GM12878 (cell line): ENCODE measurements around the gene CEP128.

Experiments used
- EZH2 ChIP-seq: IDR thresholded peaks from 2 replicates; pipeline ENCODE4 v1.6.1; 2012; ENCODE audit warnings: low read depth, mild to moderate bottlenecking, control low read depth, inconsistent platforms, low read length, borderline replicate concordance; ENCODE audit not compliant: control insufficient read depth
- GABPA ChIP-seq: IDR thresholded peaks from 2 replicates; pipeline ENCODE4 v1.6.1; 2014; ENCODE audit warnings: antibody characterized with exemption, low read depth, mild to moderate bottlenecking, inconsistent platforms
- RAD51 ChIP-seq: fragments of 450-650 bp; IDR thresholded peaks from 2 replicates; pipeline ENCODE4 v1.6.1; 2016; ENCODE audit warnings: moderate library complexity, mild to moderate bottlenecking, inconsistent platforms
- REST ChIP-seq: IDR thresholded peaks from 2 replicates; pipeline ENCODE4 v1.6.1; 2012; ENCODE audit warnings: mild to moderate bottlenecking, low read depth, low read length
- SMARCA5 ChIP-seq: fragments of 450-650 bp; IDR thresholded peaks from 2 replicates; pipeline ENCODE4 v1.6.1; 2017; ENCODE audit warnings: mild to moderate bottlenecking
- SPI1 ChIP-seq: IDR thresholded peaks from 2 replicates; pipeline ENCODE4 v1.6.1; 2011; ENCODE audit warnings: low read depth, mild to moderate bottlenecking, low read length, moderate library complexity, borderline replicate concordance; ENCODE audit not compliant: insufficient read depth
- TCF7 ChIP-seq: IDR thresholded peaks from 2 replicates; pipeline ENCODE4 v1.6.1; 2014; ENCODE audit warnings: antibody characterized with exemption, borderline replicate concordance
- ZNF207 ChIP-seq: fragments of 450-650 bp; IDR thresholded peaks from 2 replicates; pipeline ENCODE4 v1.6.1; 2014; ENCODE audit warnings: antibody characterized with exemption, mild to moderate bottlenecking, borderline replicate concordance
- TF ChIP-seq, protein P1 (sequence below), 3 experiments: IDR thresholded peaks in 2 of 3; conservative IDR thresholded peaks in 1 of 3; 2 replicates each; pipeline ENCODE4 v1.5.1; 2011; ENCODE audit warnings: low read depth in 3 of 3, low read length in 3 of 3, mild to moderate bottlenecking in 3 of 3, control low read depth in 2 of 3, moderate library complexity in 2 of 3, inconsistent platforms in 1 of 3, mixed read lengths in 1 of 3; ENCODE audit not compliant: control insufficient read depth in 2 of 3, insufficient read depth in 1 of 3; ENCODE audit errors: extremely low read depth in 1 of 3

GRCh38 chr14:80847070-80847469 lies 94.5 kb downstream of the CEP128 start:
- TF ChIP-seq EZH2: no peak
- no peak for TF ChIP-seq TCF7
- no peak for TF ChIP-seq ZNF207
- TF ChIP-seq, protein P1, sequence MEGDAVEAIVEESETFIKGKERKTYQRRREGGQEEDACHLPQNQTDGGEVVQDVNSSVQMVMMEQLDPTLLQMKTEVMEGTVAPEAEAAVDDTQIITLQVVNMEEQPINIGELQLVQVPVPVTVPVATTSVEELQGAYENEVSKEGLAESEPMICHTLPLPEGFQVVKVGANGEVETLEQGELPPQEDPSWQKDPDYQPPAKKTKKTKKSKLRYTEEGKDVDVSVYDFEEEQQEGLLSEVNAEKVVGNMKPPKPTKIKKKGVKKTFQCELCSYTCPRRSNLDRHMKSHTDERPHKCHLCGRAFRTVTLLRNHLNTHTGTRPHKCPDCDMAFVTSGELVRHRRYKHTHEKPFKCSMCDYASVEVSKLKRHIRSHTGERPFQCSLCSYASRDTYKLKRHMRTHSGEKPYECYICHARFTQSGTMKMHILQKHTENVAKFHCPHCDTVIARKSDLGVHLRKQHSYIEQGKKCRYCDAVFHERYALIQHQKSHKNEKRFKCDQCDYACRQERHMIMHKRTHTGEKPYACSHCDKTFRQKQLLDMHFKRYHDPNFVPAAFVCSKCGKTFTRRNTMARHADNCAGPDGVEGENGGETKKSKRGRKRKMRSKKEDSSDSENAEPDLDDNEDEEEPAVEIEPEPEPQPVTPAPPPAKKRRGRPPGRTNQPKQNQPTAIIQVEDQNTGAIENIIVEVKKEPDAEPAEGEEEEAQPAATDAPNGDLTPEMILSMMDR (IDR thresholded peaks at IDR 0.05 in 2 of 3, conservative IDR thresholded peaks at IDR 0.05 in 1 of 3; ENCODE audit: control insufficient read depth in 2 of 3, extremely low read depth in 1 of 3, insufficient read depth in 1 of 3, low read depth in 3 of 3, low read length in 3 of 3): no peak
- TF ChIP-seq SPI1: no peak
- no peak for TF ChIP-seq RAD51
- TF ChIP-seq GABPA: no peak
- TF ChIP-seq REST: no peak
- TF ChIP-seq SMARCA5: no peak
